GM12878 (cell line): Measurements from ENCODE around the gene KIAA1217.

ENCODE experiments used
- CHD2 ChIP-seq: IDR thresholded peaks from 2 replicates; pipeline ENCODE4 v1.6.1; 2011; ENCODE audit warnings: low read depth, low read length, improper control_type of control experiment, borderline replicate concordance
- POLR2A ChIP-seq: IDR thresholded peaks from 2 replicates; pipeline ENCODE4 v1.6.1; 2011; ENCODE audit warnings: low read depth, mild to moderate bottlenecking, low read length
- TCF3 ChIP-seq: IDR thresholded peaks from 2 replicates; pipeline ENCODE4 v1.6.1; 2012; ENCODE audit warnings: low read depth, mild to moderate bottlenecking, low read length, borderline replicate concordance; ENCODE audit not compliant: insufficient read depth
- TCF7 ChIP-seq: IDR thresholded peaks from 2 replicates; pipeline ENCODE4 v1.6.1; 2014; ENCODE audit warnings: antibody characterized with exemption, borderline replicate concordance
- TF ChIP-seq, protein P1 (sequence below), 3 experiments: IDR thresholded peaks in 2 of 3; conservative IDR thresholded peaks in 1 of 3; 2 replicates each; pipeline ENCODE4 v1.5.1; 2011; ENCODE audit warnings: low read depth in 3 of 3, low read length in 3 of 3, mild to moderate bottlenecking in 3 of 3, control low read depth in 2 of 3, moderate library complexity in 2 of 3, inconsistent platforms in 1 of 3, mixed read lengths in 1 of 3; ENCODE audit not compliant: control insufficient read depth in 2 of 3, insufficient read depth in 1 of 3; ENCODE audit errors: extremely low read depth in 1 of 3

DNA sequence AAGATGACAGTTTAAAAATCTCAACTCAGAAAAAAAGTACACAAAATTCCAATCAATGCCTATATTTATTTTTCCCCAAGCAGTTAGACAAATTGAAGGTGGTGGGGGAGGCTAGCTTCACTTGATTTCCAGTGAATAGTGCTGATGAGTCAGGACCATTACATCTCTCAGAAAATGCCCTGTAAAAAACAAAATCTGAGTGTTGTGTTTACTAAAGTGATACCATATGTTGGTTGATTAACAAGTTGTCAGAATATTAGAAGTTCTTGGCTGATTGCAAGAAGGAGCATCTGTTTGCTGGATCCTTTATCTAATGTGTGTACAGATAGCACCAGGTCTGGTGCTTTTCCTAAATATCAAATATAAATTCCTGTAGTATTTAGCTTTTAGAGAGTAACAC, 31.3 kb upstream of the KIAA1217 start:
- TF ChIP-seq CHD2 (no peak), TCF3 (no peak), TCF7 (no peak), POLR2A (no peak)
- TF ChIP-seq, protein P1, sequence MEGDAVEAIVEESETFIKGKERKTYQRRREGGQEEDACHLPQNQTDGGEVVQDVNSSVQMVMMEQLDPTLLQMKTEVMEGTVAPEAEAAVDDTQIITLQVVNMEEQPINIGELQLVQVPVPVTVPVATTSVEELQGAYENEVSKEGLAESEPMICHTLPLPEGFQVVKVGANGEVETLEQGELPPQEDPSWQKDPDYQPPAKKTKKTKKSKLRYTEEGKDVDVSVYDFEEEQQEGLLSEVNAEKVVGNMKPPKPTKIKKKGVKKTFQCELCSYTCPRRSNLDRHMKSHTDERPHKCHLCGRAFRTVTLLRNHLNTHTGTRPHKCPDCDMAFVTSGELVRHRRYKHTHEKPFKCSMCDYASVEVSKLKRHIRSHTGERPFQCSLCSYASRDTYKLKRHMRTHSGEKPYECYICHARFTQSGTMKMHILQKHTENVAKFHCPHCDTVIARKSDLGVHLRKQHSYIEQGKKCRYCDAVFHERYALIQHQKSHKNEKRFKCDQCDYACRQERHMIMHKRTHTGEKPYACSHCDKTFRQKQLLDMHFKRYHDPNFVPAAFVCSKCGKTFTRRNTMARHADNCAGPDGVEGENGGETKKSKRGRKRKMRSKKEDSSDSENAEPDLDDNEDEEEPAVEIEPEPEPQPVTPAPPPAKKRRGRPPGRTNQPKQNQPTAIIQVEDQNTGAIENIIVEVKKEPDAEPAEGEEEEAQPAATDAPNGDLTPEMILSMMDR (IDR thresholded peaks at IDR 0.05 in 2 of 3, conservative IDR thresholded peaks at IDR 0.05 in 1 of 3; ENCODE audit: control insufficient read depth in 2 of 3, extremely low read depth in 1 of 3, insufficient read depth in 1 of 3, low read depth in 3 of 3, low read length in 3 of 3) = no peak
